ENCODE measurements around the gene AHCYL2.

DNA sequence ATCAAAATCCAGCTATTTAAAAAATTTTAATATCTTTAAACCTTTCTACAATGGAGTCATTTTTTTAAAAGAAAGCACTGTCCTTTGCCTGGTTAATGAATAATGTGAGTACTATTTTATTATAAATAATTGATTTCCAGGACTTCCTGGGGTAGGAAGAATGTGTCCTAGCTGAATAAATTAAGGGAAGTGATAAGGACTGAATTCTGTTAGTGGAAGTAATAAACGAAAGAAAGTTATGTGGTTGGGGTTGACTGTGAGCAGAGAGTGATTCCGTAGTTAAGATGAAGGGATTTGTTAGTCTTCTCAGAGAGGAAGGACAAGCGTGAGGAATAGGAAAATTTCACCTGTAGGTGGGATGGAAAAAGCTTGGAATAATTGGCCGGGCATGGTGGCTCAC lies 59.1 kb downstream of the AHCYL2 start:
- TF ChIP-seq CTCF (IDR thresholded peaks at IDR 0.05; ENCODE audit: insufficient read depth, low read length, poor library complexity, severe bottlenecking) (no peak), EZH2phosphoT487 (conservative IDR thresholded peaks at IDR 0.05; ENCODE audit: low read length) (no peak)

Data from SU-DHL-6 (cell line).